ENCODE measurements around the gene MXRA8.
"Not testable (repeated sequence)": the region's sequence is repeated elsewhere in the genome, so short reads cannot be mapped to it uniquely, and the experiment has no call there.

MXRA8 gene

DNA sequence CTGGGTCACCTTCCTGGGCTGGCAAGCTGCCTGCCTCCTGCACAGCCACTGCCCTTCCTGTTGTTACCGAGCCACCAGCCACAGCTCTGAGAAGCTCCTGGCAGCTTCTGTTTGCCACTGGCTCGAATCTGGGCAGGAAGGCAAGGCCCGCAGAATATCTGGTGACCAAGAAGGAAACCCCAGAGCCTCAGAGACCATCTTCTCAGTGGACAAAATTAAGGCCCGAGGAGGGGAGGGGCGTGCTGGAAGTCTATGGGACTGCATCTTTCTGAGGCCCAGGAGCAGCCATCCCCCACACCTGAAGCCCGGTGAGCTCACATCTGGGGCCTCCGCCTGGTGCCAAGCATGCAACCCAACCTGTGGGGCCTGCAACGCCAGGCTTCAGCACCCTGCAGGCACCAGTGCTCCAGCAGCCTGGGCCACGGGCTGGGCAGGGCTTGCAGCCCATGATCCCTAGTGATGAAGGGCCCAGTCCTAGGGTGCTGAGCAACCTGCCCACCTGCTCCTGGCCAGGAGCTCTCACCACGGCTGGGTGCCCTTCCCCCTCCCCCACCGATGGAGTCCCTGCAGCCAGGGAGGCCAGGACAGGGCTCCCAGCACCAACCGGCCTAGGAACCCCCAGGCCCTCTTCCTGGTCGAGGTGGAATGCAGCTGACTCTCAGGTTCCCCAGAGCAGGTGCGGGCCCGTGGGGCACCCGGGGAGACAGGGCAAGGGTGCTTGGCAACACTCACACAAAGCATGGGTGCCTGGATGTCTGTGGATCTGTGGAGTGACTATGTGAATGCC lies 32.9 kb downstream of the MXRA8 start:
- DNase-seq: no peak
- no peak for TF ChIP-seq POLR2A (IDR thresholded peaks at IDR 0.05; ENCODE audit: low read length)
- TF ChIP-seq GATA1 (IDR thresholded peaks at IDR 0.05; ENCODE audit: low read depth, low read length): no peak

DNA sequence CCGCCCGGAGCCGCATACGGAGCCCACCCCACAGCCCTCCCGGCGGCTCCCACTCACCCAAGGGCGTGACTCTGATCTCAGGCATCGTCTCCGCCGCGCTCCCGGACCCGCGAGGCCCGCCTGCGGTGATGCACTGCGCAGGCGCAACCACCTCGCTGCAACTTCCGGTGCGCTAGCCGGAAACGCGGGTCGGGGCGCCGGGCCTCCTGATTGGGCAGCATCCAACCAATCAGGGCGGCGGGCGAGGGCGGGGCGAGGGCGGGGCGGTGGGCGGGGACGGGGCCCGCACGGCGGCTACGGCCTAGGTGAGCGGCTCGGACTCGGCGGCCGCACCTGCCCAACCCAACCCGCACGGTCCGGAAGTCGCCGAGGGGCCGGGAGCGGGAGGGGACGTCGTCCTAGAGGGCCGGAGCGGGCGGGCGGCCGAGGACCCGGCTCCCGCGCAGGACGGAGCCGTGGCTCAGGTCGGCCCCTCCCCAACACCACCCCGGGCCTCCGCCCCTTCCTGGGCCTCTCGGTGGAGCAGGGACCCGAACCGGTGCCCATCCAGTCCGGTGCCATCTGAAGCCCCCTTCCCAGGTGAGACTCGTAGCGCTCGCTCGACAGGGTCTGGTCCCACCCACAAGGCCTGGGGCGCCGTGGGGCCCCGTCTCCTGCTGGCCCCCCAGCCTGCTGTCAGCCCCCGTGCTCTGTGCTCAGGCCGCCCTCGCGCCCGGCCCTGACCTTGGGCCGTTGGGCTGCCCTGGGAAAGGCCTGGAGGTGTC lies 33.6 kb downstream of the MXRA8 start, which contains the start of the genes CPTP and INTS11:
Gene CPTP (plus strand): TSS at position 279 of the 764 bp plus-strand sequence. CDS start 2,109 bp downstream, outside the sequence.
Gene INTS11 (minus strand): TSS at position 137 of the 764 bp plus-strand sequence. CDS start 52 bp downstream, at position 85.
- TF ChIP-seq GATA1 (IDR thresholded peaks at IDR 0.05; ENCODE audit: low read depth, low read length) (no peak), POLR2A (IDR thresholded peaks at IDR 0.05; ENCODE audit: low read length) (peak; percentile 68)
- peak; percentile 95 to 98 for DNase-seq

DNA sequence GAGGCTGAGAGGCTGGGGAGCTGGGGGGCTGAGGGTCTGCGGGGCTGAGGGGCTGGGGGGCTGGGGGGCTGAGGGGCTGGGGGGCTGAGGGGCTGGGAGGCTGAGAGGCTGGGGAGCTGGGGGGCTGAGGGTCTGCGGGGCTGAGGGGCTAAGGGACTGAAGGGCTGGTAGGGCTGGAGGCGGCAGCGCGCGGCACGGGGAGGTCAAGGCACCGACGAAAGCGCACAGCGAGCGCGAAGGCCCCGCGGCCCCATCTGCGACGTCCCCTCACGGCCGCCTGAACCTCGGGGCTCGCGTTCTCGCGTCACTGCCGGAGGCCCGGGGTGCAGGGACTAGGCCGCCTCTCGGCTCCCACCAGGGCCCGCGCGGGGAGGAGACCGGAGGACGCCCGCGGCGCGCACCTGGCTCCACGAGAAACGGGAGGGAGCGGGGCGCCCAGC lies 34.3 kb downstream of the MXRA8 start:
- DNase-seq: no peak
- TF ChIP-seq GATA1 (IDR thresholded peaks at IDR 0.05; ENCODE audit: low read depth, low read length): no peak
- TF ChIP-seq POLR2A (IDR thresholded peaks at IDR 0.05; ENCODE audit: low read length): no peak

DNA sequence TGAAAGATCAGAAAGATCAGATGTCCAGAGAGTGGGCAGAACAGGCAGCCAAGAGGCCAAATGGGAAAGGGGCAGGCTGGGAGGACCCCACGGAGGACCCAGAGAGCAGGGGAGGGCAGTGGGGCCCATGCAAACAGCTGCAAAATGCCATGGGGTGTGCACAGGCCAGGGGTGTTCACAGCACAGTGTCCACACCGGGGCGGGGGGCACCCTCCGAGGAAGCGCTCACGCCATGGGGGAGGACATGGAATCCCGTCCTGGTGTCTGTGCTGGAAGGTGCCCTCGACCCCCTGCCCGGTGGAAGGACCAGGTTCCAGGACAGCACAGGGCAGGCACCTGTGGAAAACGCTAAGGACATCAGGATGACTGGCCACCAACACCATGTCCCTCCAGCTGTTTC lies 35.4 kb downstream of the MXRA8 start:
- no peak for DNase-seq

DNA sequence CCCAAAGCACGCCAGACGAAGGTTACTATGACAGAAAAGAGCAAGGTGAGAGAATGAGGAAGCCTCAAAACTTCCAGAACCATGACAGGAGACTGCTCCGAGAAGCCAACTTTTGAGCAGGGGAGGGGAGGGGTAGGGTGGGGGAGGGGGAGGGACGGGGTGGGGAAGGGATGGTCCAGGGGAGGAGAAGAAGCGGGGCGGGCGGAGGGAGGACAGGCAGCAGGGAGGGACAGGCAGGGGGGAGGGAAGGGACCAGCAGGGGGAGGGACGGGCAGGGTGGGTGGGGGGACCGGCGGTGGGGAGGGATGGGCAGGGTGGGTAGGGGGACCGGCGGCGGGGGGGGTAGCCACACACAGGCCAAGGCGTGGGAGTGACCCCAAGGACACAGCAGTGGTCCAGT lies 35.9 kb downstream of the MXRA8 start:
- no peak for DNase-seq
- no peak for TF ChIP-seq POLR2A (IDR thresholded peaks at IDR 0.05; ENCODE audit: low read length)

More for the DNA sequence above, 35.4 kb downstream of the MXRA8 start:
- TF ChIP-seq POLR2A (IDR thresholded peaks at IDR 0.05; ENCODE audit: low read length) (no peak), GATA1 (IDR thresholded peaks at IDR 0.05; ENCODE audit: low read depth, low read length) (no peak)

DNA sequence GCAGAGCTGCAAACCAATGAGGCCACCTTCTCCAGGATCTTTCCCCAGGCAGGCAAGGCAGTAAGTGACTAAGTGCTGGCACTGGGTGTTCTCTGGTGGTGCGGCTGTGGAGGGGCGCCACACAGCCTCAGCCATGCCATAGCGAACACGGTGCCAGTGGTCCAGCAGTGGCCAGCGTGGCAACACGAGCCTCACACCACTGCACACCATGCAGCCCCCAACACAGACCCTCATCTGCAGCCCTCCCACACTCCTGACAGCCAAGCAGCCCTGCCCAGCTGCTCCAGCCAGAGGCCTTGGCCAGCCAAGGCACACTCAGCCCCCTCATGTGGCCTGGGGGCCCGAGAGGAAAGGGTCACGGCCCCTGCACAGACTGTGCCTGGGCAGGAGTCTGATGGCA lies 36.9 kb downstream of the MXRA8 start:
- DNase-seq: no peak
- TF ChIP-seq GATA1 (IDR thresholded peaks at IDR 0.05; ENCODE audit: low read depth, low read length) (no peak), POLR2A (IDR thresholded peaks at IDR 0.05; ENCODE audit: low read length) (no peak)

DNA sequence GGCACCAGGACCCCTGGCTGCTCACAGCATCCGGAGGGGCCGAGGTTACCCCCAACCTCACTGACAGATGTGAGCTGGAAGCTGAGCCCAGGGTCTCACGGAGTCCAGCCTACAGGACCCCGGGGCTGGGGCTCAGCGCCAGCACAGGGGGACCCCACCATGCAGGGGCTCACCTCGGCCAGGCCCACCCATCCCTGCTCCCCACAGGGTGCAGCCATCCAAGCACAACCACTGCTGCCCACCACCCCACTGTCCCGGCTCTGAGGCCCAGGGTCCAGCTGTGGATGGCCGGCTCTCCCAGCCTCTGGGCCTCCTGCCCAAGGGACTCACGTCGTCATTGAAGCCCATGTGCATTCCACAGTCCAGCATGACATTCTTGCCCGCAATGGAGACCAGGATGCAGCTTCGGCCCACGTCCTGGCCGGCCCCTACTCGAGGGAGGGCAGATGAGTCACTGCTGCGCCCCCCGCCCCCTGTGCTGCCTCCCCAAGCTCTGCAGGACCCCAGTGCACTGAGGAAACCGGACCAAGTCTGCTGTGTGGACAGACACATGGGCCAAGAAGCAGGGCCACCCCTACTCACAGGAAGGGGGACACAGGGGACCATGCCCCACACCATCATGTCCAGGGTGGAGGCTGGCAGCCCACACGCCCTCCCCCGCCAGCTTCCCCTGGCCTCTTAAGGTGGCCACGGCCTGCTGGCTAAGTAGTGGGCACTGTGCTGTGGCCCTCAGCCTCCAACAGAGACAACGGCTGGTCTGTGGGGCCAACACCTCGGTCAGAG lies 37.5 kb downstream of the MXRA8 start:
- DNase-seq: no peak
- no peak for TF ChIP-seq GATA1 (IDR thresholded peaks at IDR 0.05; ENCODE audit: low read depth, low read length)
- TF ChIP-seq POLR2A (IDR thresholded peaks at IDR 0.05; ENCODE audit: low read length): no peak

DNA sequence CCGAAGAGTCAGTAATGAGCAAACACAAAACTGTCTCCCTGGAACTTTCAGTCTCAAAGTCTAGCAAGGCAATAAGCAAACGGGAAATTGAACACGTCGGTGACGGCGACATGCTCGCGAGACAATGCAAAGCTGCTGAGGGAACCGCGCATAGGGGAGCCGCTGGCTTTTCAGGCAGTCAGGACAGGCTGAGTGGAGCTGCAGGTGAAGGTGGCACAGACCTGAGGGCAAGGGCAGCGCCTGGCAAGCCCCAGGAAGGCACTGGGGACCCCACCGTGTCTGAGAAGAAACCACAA lies 38.8 kb downstream of the MXRA8 start:
- DNase-seq: no peak
- TF ChIP-seq POLR2A (IDR thresholded peaks at IDR 0.05; ENCODE audit: low read length) (no peak), GATA1 (IDR thresholded peaks at IDR 0.05; ENCODE audit: low read depth, low read length) (no peak)

DNA sequence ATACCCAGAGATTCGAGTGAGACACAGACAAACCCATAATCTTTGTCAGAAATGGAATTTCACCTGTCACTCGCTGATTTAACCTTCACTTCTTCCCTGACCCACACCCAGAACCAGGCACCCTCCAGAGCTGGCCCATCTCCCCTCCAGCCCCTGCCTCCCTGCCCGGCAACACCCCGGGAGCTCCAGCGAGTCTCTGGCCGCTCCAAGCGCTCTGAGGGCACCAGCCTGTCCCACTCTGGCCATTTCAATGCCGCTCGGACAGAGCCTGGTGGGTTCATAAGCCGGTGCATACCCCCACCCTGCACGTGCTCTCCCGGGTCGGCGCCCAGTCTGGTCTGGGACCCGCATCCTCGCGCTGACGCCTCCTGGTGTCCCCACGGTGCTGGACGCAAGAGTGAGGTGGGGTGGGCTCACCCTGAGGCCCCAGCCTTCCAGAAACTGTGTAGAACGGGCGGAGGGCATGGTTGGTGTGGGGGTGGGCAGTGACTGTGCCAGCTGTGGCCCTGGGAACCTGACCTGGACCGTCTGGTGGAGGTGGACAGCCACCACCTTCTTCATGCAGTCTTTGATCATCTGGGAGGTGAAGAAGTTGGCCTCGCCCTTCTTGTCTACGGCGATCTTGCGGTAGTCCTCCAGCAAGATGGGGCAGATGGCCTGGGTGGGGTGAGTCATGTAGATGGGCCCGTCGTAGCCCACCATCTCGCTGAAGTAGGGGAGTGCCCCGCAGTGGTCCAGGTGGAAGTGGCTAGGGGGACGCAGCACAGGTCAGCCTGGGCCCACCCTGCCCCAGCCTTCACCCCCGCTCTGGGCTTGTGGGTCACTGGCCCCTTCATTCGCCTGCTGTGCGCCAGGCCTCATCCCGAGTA lies 39.3 kb downstream of the MXRA8 start:
- TF ChIP-seq POLR2A (IDR thresholded peaks at IDR 0.05; ENCODE audit: low read length) (no peak), GATA1 (IDR thresholded peaks at IDR 0.05; ENCODE audit: low read depth, low read length) (no peak)
- no peak for DNase-seq

DNA sequence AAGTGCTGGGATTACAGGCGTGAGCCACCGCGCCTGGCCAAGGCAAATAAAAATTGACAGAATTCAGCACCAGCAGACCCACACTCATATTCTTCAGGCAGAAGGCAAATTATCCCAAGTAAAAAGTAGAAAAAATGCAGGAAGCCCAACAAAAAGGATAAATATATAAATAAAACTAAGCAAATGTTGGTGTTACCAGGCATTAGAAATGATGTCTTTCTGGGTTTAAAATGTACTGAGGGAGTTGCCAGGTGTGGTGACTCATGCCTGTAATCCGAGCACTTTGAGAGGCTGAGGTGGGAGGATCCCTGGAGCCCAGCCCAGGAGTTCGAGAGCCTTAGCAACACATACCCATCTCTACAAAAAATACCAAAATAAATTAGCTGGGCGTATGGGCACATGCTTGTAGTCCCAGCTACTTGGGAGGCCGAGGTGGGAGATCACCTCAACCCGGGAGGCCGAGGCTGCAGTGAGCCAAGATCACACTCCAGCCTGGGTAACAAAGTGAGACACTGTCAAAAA lies 40.2 kb downstream of the MXRA8 start:
- TF ChIP-seq GATA1 (IDR thresholded peaks at IDR 0.05; ENCODE audit: low read depth, low read length): no peak
- no peak for TF ChIP-seq POLR2A (IDR thresholded peaks at IDR 0.05; ENCODE audit: low read length)
- DNase-seq: peak; percentile 34 to 73

DNA sequence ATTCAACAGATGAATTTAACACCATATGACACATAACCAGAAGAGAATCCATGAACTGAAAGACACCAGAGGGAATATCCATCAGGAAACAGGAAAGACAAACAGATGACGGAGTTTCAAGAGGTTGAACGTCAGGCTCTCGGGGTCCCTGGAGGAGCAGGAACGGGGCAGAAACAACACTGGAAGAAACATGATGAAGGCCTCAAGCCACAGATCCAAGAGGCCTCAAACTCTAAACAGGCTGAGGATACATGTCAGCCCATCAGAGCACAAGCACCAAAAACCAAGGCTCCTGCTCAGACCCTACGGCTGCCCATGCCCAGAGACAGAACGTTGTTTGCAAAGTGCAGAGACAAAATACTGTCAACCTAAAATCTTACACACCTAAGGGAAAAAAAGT lies 40.9 kb downstream of the MXRA8 start:
- DNase-seq: no peak
- no peak for TF ChIP-seq POLR2A (IDR thresholded peaks at IDR 0.05; ENCODE audit: low read length)
- TF ChIP-seq GATA1 (IDR thresholded peaks at IDR 0.05; ENCODE audit: low read depth, low read length): no peak

DNA sequence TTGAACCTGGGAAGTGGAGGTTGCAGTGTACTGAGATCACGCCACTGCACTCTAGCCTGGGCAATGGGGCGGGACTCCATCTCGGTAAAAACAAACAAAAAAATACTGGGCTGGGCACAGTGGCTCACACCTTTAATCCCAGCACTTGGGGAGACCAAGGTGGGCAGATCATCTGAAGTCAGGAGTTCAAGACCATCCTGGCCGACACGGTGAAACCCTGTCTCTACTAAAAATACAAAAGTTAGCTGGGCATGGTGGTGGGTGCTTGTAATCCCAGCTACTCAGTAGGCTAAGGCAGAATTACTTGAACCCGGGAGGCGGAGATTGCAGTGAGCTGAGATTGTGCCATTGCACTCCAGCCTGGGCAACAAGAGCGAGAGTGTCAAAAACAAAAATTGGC lies 42.2 kb downstream of the MXRA8 start:
- DNase-seq: not testable (repeated sequence)

DNA sequence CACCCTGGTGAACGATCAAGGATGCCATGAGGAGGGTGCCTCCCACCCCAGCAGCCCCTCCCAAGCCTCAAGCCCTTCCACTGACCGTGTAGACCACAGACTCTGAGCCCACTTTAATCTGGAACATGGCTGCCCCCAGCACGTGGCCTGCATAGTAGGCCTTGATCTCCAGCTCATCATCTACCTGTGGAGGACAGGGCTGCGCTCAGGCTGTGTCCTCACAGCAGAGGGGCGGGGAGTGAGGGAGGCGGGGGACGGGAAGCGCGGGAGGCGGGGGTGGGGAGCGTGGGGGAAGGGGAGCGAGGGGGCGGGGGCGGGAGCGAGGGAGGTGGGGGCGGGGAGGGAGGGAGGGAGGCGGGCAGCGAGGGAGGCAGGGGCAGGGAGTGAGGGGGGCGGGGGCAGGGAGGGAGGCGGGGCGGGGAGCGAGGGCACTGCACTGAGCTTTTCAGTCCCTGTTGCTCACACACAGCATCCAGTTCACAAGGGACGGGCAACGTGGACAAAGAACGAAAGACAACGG lies 42.9 kb downstream of the MXRA8 start:
- TF ChIP-seq POLR2A (IDR thresholded peaks at IDR 0.05; ENCODE audit: low read length): no peak
- TF ChIP-seq GATA1 (IDR thresholded peaks at IDR 0.05; ENCODE audit: low read depth, low read length): no peak
- DNase-seq: no peak

All from erythroblast (primary cell).